ENCODE results near the gene CHAD. TPM values are rescaled to one million over a fixed set of nuclear protein-coding genes. Genes with fewer than 3 reads are reported as not detected.

CHAD gene
- total and polyA plus RNA-seq, 2 donors (not counting 1 experiment from before 2014, with no cell fraction given) = 3.5 to 4.4 TPM

- ChIA-PET CTCF (interaction anchor here (1.1 kb wide), 1 partner anchor 10 kb away, joined by 5 read pairs; no protein-coding TSS in a partner anchor), POLR2A (no interaction called here)
- no peak overlapping the region for H3K4me2 ChIP-seq (replicated peaks; ENCODE audit: low read depth, low read length, poor library complexity, severe bottlenecking)
- H3K79me2 ChIP-seq (ENCODE audit: control insufficient read depth, insufficient read depth, low read length) = no peaks in the 10 kb centered on the region
- no peak overlapping the region for H2AFZ ChIP-seq (ENCODE audit: insufficient read depth, low read depth, low read length, poor library complexity, severe bottlenecking)
- no peaks in the 10 kb centered on the region for H4K20me1 ChIP-seq (ENCODE audit: control insufficient read depth, insufficient read depth, low read length, poor library complexity, severe bottlenecking)
- no peak overlapping the region for H3K4me3 ChIP-seq (ENCODE audit: control extremely low read depth in 1 of 5, extremely low read depth in 1 of 5, insufficient read depth in 1 of 5, low read depth in 2 of 5, low read length in 4 of 5)
- H3K36me3 ChIP-seq (replicated peaks in 1 of 2; ENCODE audit: control extremely low read depth in 1 of 2, control insufficient read depth in 1 of 2, extremely low read depth in 1 of 2, insufficient read depth in 2 of 2, low read length in 1 of 2) = no peaks in the 10 kb centered on the region
- H3K9ac ChIP-seq (ENCODE audit: low read length) = no peak overlapping the region
- H3K4me1 ChIP-seq (ENCODE audit: control insufficient read depth in 2 of 2, insufficient read depth in 2 of 2, low read length in 2 of 2) = no peaks in the 10 kb centered on the region
- no peaks in the 10 kb centered on the region for H3K27me3 ChIP-seq (replicated peaks in 1 of 4; ENCODE audit: control extremely low read depth in 1 of 4, control insufficient read depth in 3 of 4, insufficient read depth in 4 of 4, low read length in 3 of 4)
- Mint-ChIP-seq H3K4me1 (no peaks in the 10 kb centered on the region), H3K4me3 (no peak overlapping the region), H3K27me3 (peaks cover 1% of the 10 kb centered on the region), H3K9me3 (ENCODE audit: insufficient read depth) (no peaks in the 10 kb centered on the region), H3K27ac (no peak overlapping the region)
- no CpG with 5 or more reads among the region's 1 CpG for WGBS (ENCODE audit: insufficient coverage)
- ATAC-seq (ENCODE audit: low read depth) = no peak
- intact Hi-C loops (cut with micrococcal nuclease) = no loop called here
- no peak overlapping the region for H3K27ac ChIP-seq (ENCODE audit: low read length in 2 of 2)
- no peaks in the 10 kb centered on the region for H3K9me3 ChIP-seq (ENCODE audit: control extremely low read depth in 1 of 3, control insufficient read depth in 2 of 3, insufficient read depth in 1 of 3, low read length in 2 of 3)
- TF ChIP-seq EZH2 (IDR thresholded peaks at IDR 0.05; ENCODE audit: borderline replicate concordance, insufficient read depth, low read depth, low read length, poor library complexity, severe bottlenecking) = no peak
- TF ChIP-seq, protein P1, sequence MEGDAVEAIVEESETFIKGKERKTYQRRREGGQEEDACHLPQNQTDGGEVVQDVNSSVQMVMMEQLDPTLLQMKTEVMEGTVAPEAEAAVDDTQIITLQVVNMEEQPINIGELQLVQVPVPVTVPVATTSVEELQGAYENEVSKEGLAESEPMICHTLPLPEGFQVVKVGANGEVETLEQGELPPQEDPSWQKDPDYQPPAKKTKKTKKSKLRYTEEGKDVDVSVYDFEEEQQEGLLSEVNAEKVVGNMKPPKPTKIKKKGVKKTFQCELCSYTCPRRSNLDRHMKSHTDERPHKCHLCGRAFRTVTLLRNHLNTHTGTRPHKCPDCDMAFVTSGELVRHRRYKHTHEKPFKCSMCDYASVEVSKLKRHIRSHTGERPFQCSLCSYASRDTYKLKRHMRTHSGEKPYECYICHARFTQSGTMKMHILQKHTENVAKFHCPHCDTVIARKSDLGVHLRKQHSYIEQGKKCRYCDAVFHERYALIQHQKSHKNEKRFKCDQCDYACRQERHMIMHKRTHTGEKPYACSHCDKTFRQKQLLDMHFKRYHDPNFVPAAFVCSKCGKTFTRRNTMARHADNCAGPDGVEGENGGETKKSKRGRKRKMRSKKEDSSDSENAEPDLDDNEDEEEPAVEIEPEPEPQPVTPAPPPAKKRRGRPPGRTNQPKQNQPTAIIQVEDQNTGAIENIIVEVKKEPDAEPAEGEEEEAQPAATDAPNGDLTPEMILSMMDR (IDR thresholded peaks at IDR 0.05) = no peak
- DNase-seq = no peak
These were observed 22.8 kb upstream of the CHAD start for GRCh38 chr17:50491505-50491904.

DNA sequence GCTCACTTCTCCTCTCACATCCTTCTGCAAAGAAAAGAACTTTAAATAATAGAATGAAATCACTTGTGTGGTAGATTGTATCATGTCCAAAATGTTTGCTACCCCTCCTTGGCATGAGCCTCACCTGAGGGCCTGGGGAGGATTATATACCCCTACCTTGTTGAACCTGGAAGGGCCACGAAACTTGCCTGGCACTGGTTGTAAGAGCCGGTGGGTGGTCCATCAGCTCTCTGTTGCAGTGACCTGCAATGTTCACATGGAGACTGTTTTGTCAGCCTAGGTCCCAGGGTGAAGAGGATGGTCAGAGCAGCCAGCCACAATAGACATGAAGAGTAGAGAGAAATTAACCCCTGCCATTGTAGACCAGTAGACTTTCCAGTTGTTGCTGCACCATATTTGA is 20.2 kb upstream of the CHAD start:
- Histone ChIP-seq H3K4me3 (ENCODE audit: control extremely low read depth in 1 of 5, extremely low read depth in 1 of 5, insufficient read depth in 1 of 5, low read depth in 2 of 5, low read length in 4 of 5) (no peak overlapping the region), H3K27me3 (replicated peaks in 1 of 4; ENCODE audit: control extremely low read depth in 1 of 4, control insufficient read depth in 3 of 4, insufficient read depth in 4 of 4, low read length in 3 of 4) (no peaks in the 10 kb centered on the region), H3K9ac (ENCODE audit: low read length) (no peak overlapping the region), H3K9me3 (ENCODE audit: control extremely low read depth in 1 of 3, control insufficient read depth in 2 of 3, insufficient read depth in 1 of 3, low read length in 2 of 3) (no peaks in the 10 kb centered on the region), H2AFZ (ENCODE audit: insufficient read depth, low read depth, low read length, poor library complexity, severe bottlenecking) (no peak overlapping the region), H3K4me2 (replicated peaks; ENCODE audit: low read depth, low read length, poor library complexity, severe bottlenecking) (no peak overlapping the region), H3K36me3 (replicated peaks in 1 of 2; ENCODE audit: control extremely low read depth in 1 of 2, control insufficient read depth in 1 of 2, extremely low read depth in 1 of 2, insufficient read depth in 2 of 2, low read length in 1 of 2) (peaks cover 4 to 18% of the 10 kb centered on the region in 2 experiments), H3K4me1 (ENCODE audit: control insufficient read depth in 2 of 2, insufficient read depth in 2 of 2, low read length in 2 of 2) (no peaks in the 10 kb centered on the region), H3K79me2 (ENCODE audit: control insufficient read depth, insufficient read depth, low read length) (no peaks in the 10 kb centered on the region), H3K27ac (ENCODE audit: low read length in 2 of 2) (no peak overlapping the region), H4K20me1 (ENCODE audit: control insufficient read depth, insufficient read depth, low read length, poor library complexity, severe bottlenecking) (no peaks in the 10 kb centered on the region)
- DNase-seq = no peak
- POLR2A ChIA-PET = no interaction called here
- H3K27me3 Mint-ChIP-seq = no peaks in the 10 kb centered on the region
- ATAC-seq (ENCODE audit: low read depth) = no peak
- H3K4me1 Mint-ChIP-seq = no peaks in the 10 kb centered on the region
- H3K27ac Mint-ChIP-seq = no peak overlapping the region
- CTCF ChIA-PET = interaction anchor here (1.0 to 1.2 kb wide), 2 partner anchors 12 to 18 kb away, joined by 3 to 4 read pairs; no protein-coding TSS in a partner anchor
- TF ChIP-seq, protein P1 (IDR thresholded peaks at IDR 0.05) = no peak
- TF ChIP-seq EZH2 (IDR thresholded peaks at IDR 0.05; ENCODE audit: borderline replicate concordance, insufficient read depth, low read depth, low read length, poor library complexity, severe bottlenecking) = no peak
- no peak overlapping the region for H3K4me3 Mint-ChIP-seq
- no peaks in the 10 kb centered on the region for H3K9me3 Mint-ChIP-seq (ENCODE audit: insufficient read depth)
- 86% methylated on average over 1 of the region's 2 CpGs for WGBS (ENCODE audit: insufficient coverage)
- intact Hi-C loops (cut with micrococcal nuclease) = no loop called here
